WTC11 (cell line): ENCODE data around the gene CTDNEP1. TPM values are rescaled to one million over a fixed set of nuclear protein-coding genes. Genes with fewer than 3 reads are reported as not detected.

Source experiments
- ATAC-seq: fragments of 200-7000 bp; cut with Tn5 transposase; 2 replicates; pipeline ENCODE4 v1.10.0; 2021; ENCODE audit warnings: mild to moderate bottlenecking, moderate library complexity
- CTCF ChIA-PET: fragments of 300-600 bp; sonication (Branson Sonifier 250); formaldehyde crosslinking; loops from one replicate; lab custom pipeline; 2021; ENCODE audit warnings: antibody characterized with exemption; lab: Charles Lee
- POLR2A ChIA-PET: fragments of 350-600 bp; sonication (Branson Sonifier 250); formaldehyde crosslinking; loops from one replicate; lab custom pipeline; 2021; ENCODE audit warnings: antibody characterized with exemption; lab: Charles Lee
- DNase-seq: peaks from one replicate; pipeline ENCODE4 v3.0.0; 2021; ENCODE audit warnings: low spot score
- H3K27ac Mint-ChIP-seq: 2 replicates; pipeline ENCODE4 v1.8.0; 2021; ENCODE audit warnings: mixed read lengths
- H3K27me3 Mint-ChIP-seq: 2 replicates; pipeline ENCODE4 v1.8.0; 2021; ENCODE audit warnings: low read depth, mild to moderate bottlenecking, moderate library complexity, mixed read lengths
- H3K36me3 Mint-ChIP-seq: 2 replicates; pipeline ENCODE4 v1.8.0; 2021; ENCODE audit warnings: mixed read lengths
- H3K4me1 Mint-ChIP-seq: 2 replicates; pipeline ENCODE4 v1.8.0; 2022; ENCODE audit warnings: mixed read lengths
- H3K4me3 Mint-ChIP-seq: 2 replicates; pipeline ENCODE4 v1.8.0; 2021; ENCODE audit warnings: mild to moderate bottlenecking, moderate library complexity, mixed read lengths
- H3K9me3 Mint-ChIP-seq: 2 replicates; pipeline ENCODE4 v1.8.0; 2021; ENCODE audit warnings: mixed read lengths
- ATF1 ChIP-seq: sonication (generic); formaldehyde crosslinking; IDR thresholded peaks from 2 replicates; pipeline ENCODE4 v1.8.1; 2023; ENCODE audit warnings: mild to moderate bottlenecking, moderate library complexity, missing genetic modification reagents
- ELF4 ChIP-seq: sonication (generic); formaldehyde crosslinking; IDR thresholded peaks from 2 replicates; pipeline ENCODE4 v1.8.1; 2022; ENCODE audit warnings: low read depth, mild to moderate bottlenecking, moderate library complexity, missing genetic modification reagents
- ESRRA ChIP-seq: sonication (generic); formaldehyde crosslinking; IDR thresholded peaks from 2 replicates; pipeline ENCODE4 v1.8.1; 2022; ENCODE audit warnings: mild to moderate bottlenecking, missing genetic modification reagents, borderline replicate concordance
- FOXP4 ChIP-seq: sonication (generic); formaldehyde crosslinking; IDR thresholded peaks from 2 replicates; pipeline ENCODE4 v1.8.0; 2022; ENCODE audit warnings: mild to moderate bottlenecking, missing genetic modification reagents
- GTF2I ChIP-seq: fragments of 250-450 bp; sonication (Bioruptor Pico); conservative IDR thresholded peaks from 2 replicates; pipeline ENCODE4 v1.4.0; 2021; ENCODE audit warnings: mild to moderate bottlenecking
- HMGXB4 ChIP-seq: sonication (generic); formaldehyde crosslinking; IDR thresholded peaks from 2 replicates; pipeline ENCODE4 v1.8.1; 2023; ENCODE audit warnings: mild to moderate bottlenecking, moderate library complexity, missing genetic modification reagents
- MYBL2 ChIP-seq: sonication (generic); formaldehyde crosslinking; IDR thresholded peaks from 2 replicates; pipeline ENCODE4 v1.8.1; 2023; ENCODE audit warnings: mild to moderate bottlenecking, moderate library complexity, missing genetic modification reagents
- NR1H2 ChIP-seq: sonication (generic); formaldehyde crosslinking; IDR thresholded peaks from 2 replicates; pipeline ENCODE4 v1.9.0; 2021; ENCODE audit warnings: mild to moderate bottlenecking, moderate library complexity, missing genetic modification reagents
- NR2C2 ChIP-seq: sonication (generic); formaldehyde crosslinking; IDR thresholded peaks from 2 replicates; pipeline ENCODE4 v1.8.0; 2022; ENCODE audit warnings: mild to moderate bottlenecking, missing genetic modification reagents
- RORB ChIP-seq: fragments of 250-450 bp; sonication (Bioruptor Pico); IDR thresholded peaks from 2 replicates; pipeline ENCODE4 v1.9.0; 2021; ENCODE audit warnings: mild to moderate bottlenecking
- SMAD3 ChIP-seq: sonication (generic); formaldehyde crosslinking; IDR thresholded peaks from 2 replicates; pipeline ENCODE4 v1.8.0; 2022; ENCODE audit warnings: missing genetic modification reagents, mild to moderate bottlenecking, borderline replicate concordance
- STAT6 ChIP-seq: sonication (generic); formaldehyde crosslinking; conservative IDR thresholded peaks from 2 replicates; pipeline ENCODE4 v1.8.1; 2023; ENCODE audit warnings: mild to moderate bottlenecking, low read depth, missing genetic modification reagents, moderate library complexity
- ZNF281 ChIP-seq: sonication (generic); formaldehyde crosslinking; IDR thresholded peaks from 2 replicates; pipeline ENCODE4 v1.8.0; 2023; ENCODE audit warnings: mild to moderate bottlenecking, missing genetic modification reagents
- ZNF317 ChIP-seq: sonication (generic); formaldehyde crosslinking; IDR thresholded peaks from 2 replicates; pipeline ENCODE4 v1.8.1; 2023; ENCODE audit warnings: low read depth, mild to moderate bottlenecking, moderate library complexity, missing genetic modification reagents, borderline replicate concordance
- ZNF423 ChIP-seq: fragments of 250-450 bp; sonication (Bioruptor Pico); IDR thresholded peaks from 2 replicates; pipeline ENCODE4 v2.1.2; 2022; ENCODE audit warnings: mild to moderate bottlenecking, moderate library complexity
- ZNF671 ChIP-seq: fragments of 250-450 bp; sonication (Bioruptor Pico); IDR thresholded peaks from 2 replicates; pipeline ENCODE4 v1.8.0; 2021; ENCODE audit warnings: mild to moderate bottlenecking
- total RNA-seq: library from RNA; stranded (reverse); gene quantifications from 3 replicates; pipeline ENCODE4 v1.2.3, GENCODE V29; 2021

CTDNEP1 gene
- total RNA-seq, 1 experiment from 2014 or later = 127 TPM

- no peak for ATAC-seq
- POLR2A ChIA-PET = no interaction called here
- H3K9me3 Mint-ChIP-seq = no peaks in the 10 kb centered on the region
These were observed 35.1 kb downstream of the CTDNEP1 start for GRCh38 chr17:7216242-7217112.

More at GRCh38 chr17:7216242-7217112, 35.1 kb downstream of the CTDNEP1 start:
- CTCF ChIA-PET = interaction anchor here (0.6 to 2.9 kb wide), 6 partner anchors 52 to 171 kb away, joined by 3 to 11 read pairs (median 4); no protein-coding TSS in a partner anchor
- peak overlapping the region; percentile 77 for H3K4me3 Mint-ChIP-seq
- H3K36me3 Mint-ChIP-seq = no peaks in the 10 kb centered on the region
- H3K27me3 Mint-ChIP-seq = peaks cover 4% of the 10 kb centered on the region; the same call in 1 of the 2 replicates
- TF ChIP-seq FOXP4 = no peak
- no peak for TF ChIP-seq NR1H2 (CRISPR knock-in tag)
- no peak for TF ChIP-seq GTF2I (CRISPR knock-in tag)
- no peak for TF ChIP-seq ZNF281 (CRISPR knock-in tag)
- no peak for TF ChIP-seq HMGXB4 (CRISPR knock-in tag)
- TF ChIP-seq ZNF423 (CRISPR knock-in tag) = no peak
- TF ChIP-seq STAT6 (CRISPR knock-in tag) = no peak
- TF ChIP-seq RORB (CRISPR knock-in tag) = no peak
- TF ChIP-seq ELF4 = no peak
- TF ChIP-seq ZNF671 (CRISPR knock-in tag) = no peak
- no peak for TF ChIP-seq MYBL2 (CRISPR knock-in tag)
- TF ChIP-seq SMAD3 = no peak
- no peak for TF ChIP-seq ESRRA (CRISPR knock-in tag)
- no peak for TF ChIP-seq ATF1 (CRISPR knock-in tag)
- no peak for TF ChIP-seq NR2C2
- no peak for TF ChIP-seq ZNF317
- DNase-seq = no peak
- H3K4me1 Mint-ChIP-seq = peaks cover 64% of the 10 kb centered on the region
- peak overlapping the region; percentile 96 for H3K27ac Mint-ChIP-seq
